Right atrium auricular region (tissue), 2 donors: ENCODE results near the gene RHOBTB1. TPM values are rescaled to one million over a fixed set of nuclear protein-coding genes. Genes with fewer than 3 reads are reported as not detected.

Experiments used
- DNase-seq: peaks from one replicate; pipeline ENCODE4 v3.0.0-alpha.2; 2019; ENCODE audit warnings: low spot score
- H3K27ac ChIP-seq, 2 donors: fragments of 200-600 bp; sonication (generic); 1 replicate in 1 of 2; 2 replicates in 1 of 2; pipeline ENCODE4 v1.5.1; 2016 to 2019
- H3K27me3 ChIP-seq, 2 donors: fragments of 200-600 bp; sonication (generic); one replicate each; pipeline versions ENCODE4 v1.5.1 to v1.6.0; 2017 to 2019
- H3K36me3 ChIP-seq: fragments of 200-600 bp; sonication (generic); one replicate; pipeline ENCODE4 v1.5.1; 2016
- H3K4me1 ChIP-seq, 2 donors: fragments of 200-600 bp; sonication (generic); one replicate each; pipeline versions ENCODE4 v1.5.1 to v1.6.0; 2017 to 2019
- H3K4me3 ChIP-seq, 2 donors: fragments of 200-600 bp; sonication (generic); 1 replicate in 1 of 2; 2 replicates in 1 of 2; pipeline ENCODE4 v1.5.1; 2017 to 2019; ENCODE audit warnings: mild to moderate bottlenecking in 1 of 2, moderate library complexity in 1 of 2
- H3K9me3 ChIP-seq, 2 donors: fragments of 200-600 bp; sonication (generic); one replicate each; pipeline ENCODE4 v1.5.1; 2019
- total RNA-seq, 2 donors: library from RNA; depleted of rRNA; stranded (reverse); fragments of >200 nt; gene quantifications; one replicate each; pipeline ENCODE4 v1.1.0, GENCODE V29; 2016
- TF ChIP-seq, protein P1 (sequence below), 2 donors: fragments of 200-600 bp; sonication (generic); IDR thresholded peaks; one replicate each; pipeline ENCODE4 v1.5.1; 2019; ENCODE audit warnings: antibody characterized with exemption in 2 of 2

The RHOBTB1 gene
- total RNA-seq, 2 donors from 2014 or later: 13.2 to 16.8 TPM

DNA sequence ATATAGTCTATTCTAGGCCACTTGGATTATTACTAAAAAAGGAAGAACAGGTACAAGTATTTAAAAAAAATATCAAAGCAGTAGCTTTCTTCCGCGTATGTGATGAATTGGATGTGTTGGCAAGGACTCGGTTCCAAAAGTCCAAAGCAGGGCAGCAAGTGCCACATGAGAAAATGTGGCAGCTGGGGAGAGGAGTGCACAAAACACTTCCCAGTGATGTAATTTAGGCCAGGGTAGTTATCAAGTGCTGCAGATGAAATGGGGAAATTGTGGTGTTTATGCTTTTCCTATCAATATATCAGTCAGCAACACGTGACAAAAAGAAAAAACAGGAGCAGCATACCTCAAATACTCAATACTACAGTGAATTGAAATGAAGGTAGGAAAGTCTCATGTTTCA, 7.0 kb downstream of the RHOBTB1 start:
- Histone ChIP-seq H3K4me1 (peaks cover 0 to 42% of the 10 kb centered on the region in 2 donors), H3K9me3 (no peaks in the 10 kb centered on the region), H3K36me3 (peaks cover 7% of the 10 kb centered on the region), H3K27me3 (no peaks in the 10 kb centered on the region), H3K27ac (peak overlapping the region; percentile 13 to 59), H3K4me3 (no peak overlapping the region)
- TF ChIP-seq, protein P1, sequence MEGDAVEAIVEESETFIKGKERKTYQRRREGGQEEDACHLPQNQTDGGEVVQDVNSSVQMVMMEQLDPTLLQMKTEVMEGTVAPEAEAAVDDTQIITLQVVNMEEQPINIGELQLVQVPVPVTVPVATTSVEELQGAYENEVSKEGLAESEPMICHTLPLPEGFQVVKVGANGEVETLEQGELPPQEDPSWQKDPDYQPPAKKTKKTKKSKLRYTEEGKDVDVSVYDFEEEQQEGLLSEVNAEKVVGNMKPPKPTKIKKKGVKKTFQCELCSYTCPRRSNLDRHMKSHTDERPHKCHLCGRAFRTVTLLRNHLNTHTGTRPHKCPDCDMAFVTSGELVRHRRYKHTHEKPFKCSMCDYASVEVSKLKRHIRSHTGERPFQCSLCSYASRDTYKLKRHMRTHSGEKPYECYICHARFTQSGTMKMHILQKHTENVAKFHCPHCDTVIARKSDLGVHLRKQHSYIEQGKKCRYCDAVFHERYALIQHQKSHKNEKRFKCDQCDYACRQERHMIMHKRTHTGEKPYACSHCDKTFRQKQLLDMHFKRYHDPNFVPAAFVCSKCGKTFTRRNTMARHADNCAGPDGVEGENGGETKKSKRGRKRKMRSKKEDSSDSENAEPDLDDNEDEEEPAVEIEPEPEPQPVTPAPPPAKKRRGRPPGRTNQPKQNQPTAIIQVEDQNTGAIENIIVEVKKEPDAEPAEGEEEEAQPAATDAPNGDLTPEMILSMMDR (IDR thresholded peaks at IDR 0.05): no peak
- no peak for DNase-seq

- Histone ChIP-seq H3K27ac (peak overlapping the region; percentile 31 to 61), H3K4me3 (no peak overlapping the region), H3K36me3 (peaks cover 7% of the 10 kb centered on the region), H3K27me3 (no peaks in the 10 kb centered on the region), H3K9me3 (no peaks in the 10 kb centered on the region), H3K4me1 (peaks cover 0 to 24% of the 10 kb centered on the region in 2 donors)
- no peak for DNase-seq
- TF ChIP-seq, protein P1 (IDR thresholded peaks at IDR 0.05): no peak
Observed at GRCh38 chr10:60934215-60935175, 9.5 kb downstream of the RHOBTB1 start.

DNA sequence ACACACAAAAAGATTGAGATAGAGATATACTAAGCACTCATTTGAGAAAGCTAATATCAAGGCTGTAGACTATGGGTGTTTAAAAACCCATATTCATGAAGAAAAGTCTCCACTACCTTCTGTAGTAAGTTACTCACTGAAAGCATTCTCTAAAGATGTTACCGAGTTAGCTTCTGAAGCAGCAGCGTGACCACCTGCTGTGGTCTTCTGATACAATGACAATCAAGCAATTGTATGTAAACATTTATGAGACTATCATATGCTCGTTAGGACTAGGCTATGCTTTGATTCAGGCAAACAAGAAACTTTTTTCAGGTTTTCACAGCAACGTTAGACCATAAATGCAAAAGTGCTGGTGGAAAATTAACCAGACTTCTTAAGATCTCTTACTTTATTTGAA, 11.2 kb downstream of the RHOBTB1 start:
- peaks cover 0 to 21% of the 10 kb centered on the region in 2 donors for H3K4me1 ChIP-seq
- TF ChIP-seq, protein P1 (IDR thresholded peaks at IDR 0.05): no peak
- no peak overlapping the region for H3K27ac ChIP-seq

DNA sequence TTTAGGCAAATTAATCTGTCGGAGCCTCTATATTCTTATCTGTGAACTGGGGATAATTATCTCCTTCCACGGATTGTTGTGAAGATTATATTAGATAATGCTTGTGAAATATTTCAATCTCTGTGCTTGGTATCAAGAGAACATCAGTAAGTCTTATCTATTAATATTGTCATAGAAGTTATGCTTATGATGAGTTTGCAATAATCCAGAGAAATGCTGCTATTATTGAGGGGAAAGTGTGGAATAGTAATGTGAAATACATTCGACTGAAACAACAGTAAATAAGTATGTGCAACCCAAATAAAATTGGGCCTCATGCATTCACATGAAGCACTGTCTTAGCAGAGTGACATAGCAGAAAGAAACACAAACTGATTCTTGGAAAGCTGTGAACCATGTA, 13.7 kb downstream of the RHOBTB1 start:
- H3K4me3 ChIP-seq: no peak overlapping the region
- no peaks in the 10 kb centered on the region for H3K36me3 ChIP-seq
- no peak for DNase-seq
- H3K4me1 ChIP-seq: peaks cover 0 to 12% of the 10 kb centered on the region in 2 donors
- no peaks in the 10 kb centered on the region for H3K9me3 ChIP-seq
- TF ChIP-seq, protein P1 (IDR thresholded peaks at IDR 0.05): no peak
- H3K27me3 ChIP-seq: no peaks in the 10 kb centered on the region
- H3K27ac ChIP-seq: no peak overlapping the region

More for the DNA sequence above, 11.2 kb downstream of the RHOBTB1 start:
- Histone ChIP-seq H3K36me3 (peaks cover 7% of the 10 kb centered on the region), H3K27me3 (no peaks in the 10 kb centered on the region), H3K4me3 (no peak overlapping the region), H3K9me3 (no peaks in the 10 kb centered on the region)
- DNase-seq: no peak

DNA sequence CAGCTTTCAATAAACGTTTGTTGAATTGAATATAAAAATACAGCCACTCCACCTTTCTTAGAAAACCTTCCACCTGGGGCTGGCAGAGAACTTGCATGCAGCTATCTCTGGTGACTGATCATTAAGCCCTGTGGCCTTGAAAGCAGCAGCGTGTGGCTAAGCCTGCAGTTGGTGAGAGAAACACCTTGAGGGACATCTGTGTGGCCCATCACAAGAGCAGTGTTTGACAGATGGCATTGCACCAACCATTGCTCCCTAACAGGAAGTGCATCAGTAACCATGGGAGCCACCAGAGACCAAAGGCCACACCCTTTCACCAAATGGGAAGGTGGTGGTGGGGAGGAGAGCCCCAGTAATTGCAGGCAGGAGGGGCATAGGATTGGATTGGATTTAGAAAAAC, 22.4 kb downstream of the RHOBTB1 start:
- no peaks in the 10 kb centered on the region for H3K36me3 ChIP-seq
- H3K4me1 ChIP-seq: peaks cover 0 to 6% of the 10 kb centered on the region in 2 donors
- H3K27ac ChIP-seq: no peak overlapping the region
- no peak for DNase-seq
- TF ChIP-seq, protein P1 (IDR thresholded peaks at IDR 0.05): no peak
- H3K27me3 ChIP-seq: no peaks in the 10 kb centered on the region
- no peaks in the 10 kb centered on the region for H3K9me3 ChIP-seq
- H3K4me3 ChIP-seq: no peak overlapping the region
